Skeletal muscle tissue (tissue), 4 donors: Measurements from ENCODE around the gene ZBTB18. TPM values are rescaled to one million over a fixed set of nuclear protein-coding genes. Genes with fewer than 3 reads are reported as not detected.

Source experiments
- H3K27ac ChIP-seq: one replicate; pipeline ENCODE4 v1.7.0; 2013; ENCODE audit warnings: mild to moderate bottlenecking, low read depth, low read length, inconsistent platforms
- H3K27me3 ChIP-seq, 3 donors: one replicate each; pipeline ENCODE4 v1.7.0; 2013; ENCODE audit warnings: low read length in 3 of 3; ENCODE audit not compliant: control insufficient read depth in 3 of 3, insufficient read depth in 3 of 3
- H3K36me3 ChIP-seq, 3 donors: one replicate each; pipeline ENCODE4 v1.7.0; 2013; ENCODE audit warnings: low read length in 3 of 3; ENCODE audit not compliant: control insufficient read depth in 3 of 3, insufficient read depth in 3 of 3
- H3K4me1 ChIP-seq, 3 donors: one replicate each; pipeline ENCODE4 v1.7.0; 2013; ENCODE audit warnings: low read length in 3 of 3, mild to moderate bottlenecking in 3 of 3; ENCODE audit not compliant: control insufficient read depth in 3 of 3, insufficient read depth in 3 of 3
- H3K4me3 ChIP-seq, 3 donors: one replicate each; pipeline ENCODE4 v1.7.0; 2013; ENCODE audit warnings: low read length in 3 of 3
- H3K9ac ChIP-seq, 3 donors: one replicate each; pipeline ENCODE4 v1.7.0; 2013; ENCODE audit warnings: low read length in 3 of 3, mild to moderate bottlenecking in 3 of 3, moderate library complexity in 2 of 3, low read depth in 1 of 3
- H3K9me3 ChIP-seq, 3 donors: one replicate each; pipeline ENCODE4 v1.7.0; 2013; ENCODE audit warnings: low read length in 3 of 3; ENCODE audit not compliant: control insufficient read depth in 3 of 3
- total RNA-seq: library from RNA; depleted of rRNA; stranded (reverse); fragments of >200 nt; gene quantifications from one replicate; pipeline ENCODE4 v1.2.3, GENCODE V29; 2014
- donor health status: Osteomylitis.

Gene ZBTB18
- total RNA-seq, 1 donor from 2014 or later, result 58.5 TPM

DNA sequence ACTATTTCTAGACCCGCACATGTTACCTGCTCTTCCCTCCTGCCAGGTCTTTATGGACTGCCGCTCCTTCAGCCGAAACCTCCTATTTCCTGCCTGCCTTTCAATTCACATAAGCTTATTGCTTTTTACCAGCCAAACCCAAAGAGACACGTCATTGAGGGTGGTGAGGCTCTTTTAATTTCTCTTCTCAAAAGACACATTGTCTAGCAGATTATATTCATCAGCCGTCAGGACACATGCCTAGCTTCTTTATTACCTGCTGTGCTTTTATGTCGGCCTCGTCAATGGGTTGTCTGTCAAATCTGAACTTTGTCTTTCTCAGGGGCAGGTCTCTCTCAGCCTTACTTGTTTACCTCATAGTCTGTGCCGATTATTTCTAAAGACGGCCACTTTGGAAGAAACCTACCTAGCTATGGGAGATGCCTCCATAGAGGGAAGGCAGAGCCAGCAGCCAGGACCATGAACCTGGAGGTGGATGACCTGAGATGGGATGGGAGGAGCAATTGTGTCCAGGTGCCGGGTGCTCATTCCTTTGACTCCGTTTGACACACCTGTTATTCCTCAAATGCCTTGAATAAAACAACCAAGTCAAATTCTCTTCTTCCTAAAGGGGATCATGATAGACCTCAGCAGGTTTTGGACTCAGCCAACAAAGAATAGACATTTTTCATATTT is 42.0 kb downstream of the ZBTB18 start:
- Histone ChIP-seq H3K27ac (no peak overlapping the region), H3K9ac (no peak overlapping the region), H3K4me1 (no peaks in the 10 kb centered on the region), H3K4me3 (no peak overlapping the region), H3K36me3 (no peaks in the 10 kb centered on the region), H3K9me3 (no peaks in the 10 kb centered on the region), H3K27me3 (no peaks in the 10 kb centered on the region)

DNA sequence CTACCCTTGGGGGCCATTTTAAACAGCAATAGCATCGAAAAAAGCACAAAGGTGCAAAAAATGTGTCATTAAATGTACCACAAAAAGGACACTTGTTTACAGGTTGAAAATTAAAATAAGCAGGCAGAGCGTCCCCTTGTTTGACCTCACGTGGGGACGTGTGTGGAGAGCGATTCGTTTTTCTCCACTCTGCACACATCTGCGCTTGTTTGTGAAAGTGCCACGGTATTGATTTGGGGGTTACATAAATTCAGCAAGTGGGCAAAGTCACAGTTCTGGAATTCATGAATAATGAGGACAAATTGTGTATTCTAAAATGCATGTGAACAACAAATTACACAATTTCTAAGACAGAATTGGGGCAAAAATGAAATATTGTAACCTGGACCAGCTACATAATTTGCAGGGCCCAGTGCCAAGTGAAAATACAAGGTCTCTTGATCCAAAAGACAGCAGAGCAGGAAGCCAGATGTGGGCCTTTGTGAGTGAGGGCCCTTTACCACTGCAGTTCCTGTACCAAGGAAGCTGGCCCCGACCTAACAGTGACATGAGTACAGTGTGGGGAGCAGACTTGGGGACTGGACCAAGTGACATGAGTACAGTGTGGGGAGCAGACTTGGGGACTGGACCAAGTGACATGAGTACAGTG is 43.9 kb downstream of the ZBTB18 start:
- Histone ChIP-seq H3K4me1 (no peaks in the 10 kb centered on the region), H3K9me3 (no peaks in the 10 kb centered on the region), H3K27me3 (peaks cover 5 to 8% (median 6%) of the 10 kb centered on the region in 3 donors), H3K36me3 (no peaks in the 10 kb centered on the region), H3K27ac (no peak overlapping the region), H3K4me3 (no peak overlapping the region), H3K9ac (no peak overlapping the region)

DNA sequence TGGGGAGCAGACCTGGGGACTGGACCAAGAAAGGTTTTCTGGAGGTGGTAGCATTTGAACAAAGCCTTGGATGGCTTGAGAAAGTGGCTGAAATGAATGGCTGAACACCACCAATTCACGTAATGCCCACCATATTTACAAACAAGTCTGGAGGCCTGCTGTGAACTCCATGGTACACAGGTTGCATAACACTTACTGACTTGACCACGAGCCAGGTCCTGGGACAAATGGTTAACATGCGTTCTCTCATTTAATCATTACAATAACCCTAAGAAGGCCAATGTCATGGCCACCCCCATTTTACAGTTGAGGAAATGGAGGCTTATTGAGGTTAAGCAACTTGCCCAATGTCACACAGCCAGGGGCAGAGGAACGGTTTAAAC is 44.4 kb downstream of the ZBTB18 start:
- no peaks in the 10 kb centered on the region for H3K9me3 ChIP-seq
- H3K36me3 ChIP-seq, result no peaks in the 10 kb centered on the region
- no peak overlapping the region for H3K27ac ChIP-seq
- H3K27me3 ChIP-seq, result peaks cover 5 to 10% (median 9%) of the 10 kb centered on the region in 3 donors
- H3K4me3 ChIP-seq, result no peak overlapping the region
- no peak overlapping the region for H3K9ac ChIP-seq
- H3K4me1 ChIP-seq, result no peaks in the 10 kb centered on the region

DNA sequence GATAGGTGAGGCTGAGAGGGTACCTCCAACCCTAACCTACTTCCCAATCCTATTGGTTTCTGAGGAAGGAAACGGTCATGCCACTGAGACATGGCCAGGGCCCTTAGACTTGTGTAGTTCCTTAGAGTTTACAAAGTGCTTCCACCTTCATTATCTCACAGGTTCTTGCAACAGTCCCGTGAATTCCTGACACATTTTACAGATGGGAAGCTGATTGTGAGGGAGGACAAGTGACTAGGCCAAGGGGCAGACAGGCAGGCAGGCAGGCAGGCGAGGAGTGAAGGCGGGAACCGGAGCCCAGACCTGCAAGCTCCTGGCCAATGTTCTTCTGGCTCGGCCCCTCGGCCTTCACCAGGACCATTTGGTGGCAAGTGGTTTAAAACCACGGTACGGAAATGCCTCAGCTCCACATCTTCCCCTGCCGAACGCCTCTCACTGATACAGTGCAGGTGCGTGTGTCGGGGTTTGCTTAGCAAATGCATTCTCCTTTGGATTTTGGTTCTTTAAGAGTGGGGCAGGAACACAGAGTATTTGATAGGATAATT is 45.1 kb downstream of the ZBTB18 start:
- Histone ChIP-seq H3K27me3 (peaks cover 9 to 16% (median 15%) of the 10 kb centered on the region in 3 donors), H3K9me3 (no peaks in the 10 kb centered on the region), H3K4me3 (no peak overlapping the region), H3K9ac (no peak overlapping the region), H3K36me3 (no peaks in the 10 kb centered on the region), H3K4me1 (no peaks in the 10 kb centered on the region), H3K27ac (no peak overlapping the region)

DNA sequence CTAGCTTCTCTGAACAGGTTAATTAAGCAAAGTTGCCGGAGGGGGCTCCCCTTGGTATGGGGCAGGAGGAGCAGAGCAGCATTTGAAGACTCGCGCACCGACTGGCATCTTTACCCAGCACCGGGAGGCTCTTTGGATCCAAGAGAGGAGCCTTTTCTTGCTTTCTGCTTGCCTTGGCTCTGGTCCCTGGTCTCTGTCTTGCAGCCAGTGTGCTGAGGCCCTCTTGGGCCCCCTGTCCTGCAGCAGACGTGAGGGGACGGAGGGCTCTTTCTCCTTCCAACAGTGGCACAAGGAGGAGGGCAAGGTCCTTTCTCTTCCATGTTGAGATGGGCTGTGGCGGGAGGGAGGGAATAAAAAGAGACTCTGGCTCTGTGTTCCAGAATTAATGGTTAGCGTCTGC is 45.6 kb downstream of the ZBTB18 start:
- H3K9me3 ChIP-seq, result no peaks in the 10 kb centered on the region
- H3K36me3 ChIP-seq, result no peaks in the 10 kb centered on the region
- no peak overlapping the region for H3K27ac ChIP-seq
- H3K27me3 ChIP-seq, result peaks cover 9 to 19% (median 16%) of the 10 kb centered on the region in 3 donors
- H3K4me3 ChIP-seq, result no peak overlapping the region
- H3K4me1 ChIP-seq, result no peaks in the 10 kb centered on the region
- H3K9ac ChIP-seq, result no peak overlapping the region

DNA sequence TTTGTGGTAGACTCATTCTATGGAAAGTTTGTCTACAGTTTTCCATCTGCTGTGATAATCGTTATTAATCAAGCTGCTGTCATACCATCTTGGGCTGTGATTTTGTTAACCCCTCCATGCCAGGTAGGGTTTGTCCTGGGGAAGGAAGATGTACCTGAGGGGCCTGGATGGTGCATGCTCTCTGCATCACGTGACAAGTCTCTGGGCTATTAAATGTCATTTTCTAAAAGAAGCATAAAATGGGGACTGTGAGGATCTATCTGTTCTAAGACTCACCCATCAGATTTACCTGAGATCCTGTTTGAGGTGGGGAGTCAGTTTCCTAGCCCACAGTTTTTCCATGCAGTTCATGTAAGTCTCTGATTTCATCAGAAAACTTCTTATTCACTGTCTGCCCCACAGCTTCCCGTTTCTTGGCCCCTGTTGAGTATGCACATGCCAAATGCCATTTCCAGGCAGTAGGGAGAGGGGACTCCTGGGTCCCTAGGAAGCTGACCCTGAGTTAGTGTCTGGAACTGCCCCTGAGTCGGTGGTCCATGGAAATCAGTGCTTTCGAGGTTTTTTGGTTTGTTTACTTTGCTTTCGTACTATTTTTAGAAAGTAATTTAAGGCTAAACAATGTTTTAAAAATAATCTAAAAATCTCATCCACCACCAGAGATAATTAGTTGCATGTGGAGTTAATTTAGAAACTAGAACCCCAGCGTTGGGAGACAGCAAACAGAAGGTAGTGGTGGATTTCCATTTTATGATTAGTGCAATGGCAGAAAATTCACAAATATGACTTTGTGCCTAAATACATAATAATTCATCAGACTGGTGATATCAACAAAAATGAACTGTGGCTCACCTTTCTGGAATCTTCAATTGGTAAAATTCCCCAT is 46.7 kb downstream of the ZBTB18 start:
- H3K4me3 ChIP-seq, result no peak overlapping the region
- peaks cover 12 to 25% (median 20%) of the 10 kb centered on the region in 3 donors for H3K27me3 ChIP-seq
- no peak overlapping the region for H3K9ac ChIP-seq
- no peaks in the 10 kb centered on the region for H3K4me1 ChIP-seq
- no peak overlapping the region for H3K27ac ChIP-seq
- H3K36me3 ChIP-seq, result no peaks in the 10 kb centered on the region
- H3K9me3 ChIP-seq, result no peaks in the 10 kb centered on the region

DNA sequence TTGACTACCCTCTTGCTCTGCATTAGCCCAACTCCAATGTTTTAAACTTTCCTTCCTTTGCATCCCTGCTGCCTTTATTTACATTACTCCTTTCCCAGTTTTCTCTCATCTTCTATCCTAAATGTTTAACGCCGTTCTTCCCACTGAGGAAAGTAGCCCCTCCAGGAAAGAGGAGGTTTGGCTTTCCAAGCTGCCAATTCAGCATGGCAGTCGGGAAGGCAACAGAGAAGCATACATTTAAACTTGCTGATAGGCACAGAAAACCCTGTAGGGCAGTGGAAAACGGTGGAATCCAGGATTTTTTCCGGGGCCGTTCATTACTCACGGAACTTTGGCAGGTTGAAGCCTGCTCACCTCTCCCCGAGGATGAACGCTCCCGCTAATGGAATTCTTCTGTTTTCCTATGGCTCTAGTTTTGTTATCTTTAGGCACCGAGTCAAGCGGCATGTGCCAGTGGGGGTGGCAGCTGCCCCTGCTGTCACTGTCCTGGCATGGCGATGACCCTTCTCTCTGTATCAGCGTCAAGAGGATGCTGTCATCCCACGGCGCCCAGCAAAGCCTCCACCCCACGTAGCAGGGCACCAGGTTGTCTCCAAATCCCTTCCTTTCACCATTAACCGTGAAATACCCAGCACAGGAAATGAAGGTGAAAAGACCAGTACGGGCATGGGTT is 48.3 kb downstream of the ZBTB18 start:
- Histone ChIP-seq H3K36me3 (no peaks in the 10 kb centered on the region), H3K27ac (no peak overlapping the region), H3K9me3 (no peaks in the 10 kb centered on the region), H3K4me3 (no peak overlapping the region), H3K4me1 (no peaks in the 10 kb centered on the region), H3K9ac (no peak overlapping the region), H3K27me3 (peaks cover 12 to 26% (median 21%) of the 10 kb centered on the region in 3 donors)

DNA sequence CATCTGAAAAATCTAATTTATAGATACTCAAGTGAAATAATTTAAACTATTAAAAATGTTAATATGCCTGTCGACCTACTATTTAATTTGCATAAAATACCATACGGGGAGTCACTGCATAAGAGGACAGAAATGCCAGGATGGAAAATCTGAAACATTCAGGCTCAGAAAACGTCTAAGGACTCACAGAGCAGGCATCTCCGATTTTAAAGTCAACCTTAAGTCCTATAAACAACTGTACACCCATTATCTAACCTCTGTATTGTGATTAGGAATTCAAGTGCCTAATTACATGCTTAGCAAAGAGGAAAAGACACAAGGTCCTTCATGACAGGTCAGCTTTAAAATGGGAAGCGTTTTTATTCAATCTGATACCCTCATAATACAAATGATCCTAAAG is 49.2 kb downstream of the ZBTB18 start:
- no peak overlapping the region for H3K27ac ChIP-seq
- no peaks in the 10 kb centered on the region for H3K9me3 ChIP-seq
- no peak overlapping the region for H3K4me3 ChIP-seq
- H3K27me3 ChIP-seq, result peaks cover 12 to 26% (median 21%) of the 10 kb centered on the region in 3 donors
- H3K36me3 ChIP-seq, result no peaks in the 10 kb centered on the region
- no peak overlapping the region for H3K9ac ChIP-seq
- no peaks in the 10 kb centered on the region for H3K4me1 ChIP-seq

DNA sequence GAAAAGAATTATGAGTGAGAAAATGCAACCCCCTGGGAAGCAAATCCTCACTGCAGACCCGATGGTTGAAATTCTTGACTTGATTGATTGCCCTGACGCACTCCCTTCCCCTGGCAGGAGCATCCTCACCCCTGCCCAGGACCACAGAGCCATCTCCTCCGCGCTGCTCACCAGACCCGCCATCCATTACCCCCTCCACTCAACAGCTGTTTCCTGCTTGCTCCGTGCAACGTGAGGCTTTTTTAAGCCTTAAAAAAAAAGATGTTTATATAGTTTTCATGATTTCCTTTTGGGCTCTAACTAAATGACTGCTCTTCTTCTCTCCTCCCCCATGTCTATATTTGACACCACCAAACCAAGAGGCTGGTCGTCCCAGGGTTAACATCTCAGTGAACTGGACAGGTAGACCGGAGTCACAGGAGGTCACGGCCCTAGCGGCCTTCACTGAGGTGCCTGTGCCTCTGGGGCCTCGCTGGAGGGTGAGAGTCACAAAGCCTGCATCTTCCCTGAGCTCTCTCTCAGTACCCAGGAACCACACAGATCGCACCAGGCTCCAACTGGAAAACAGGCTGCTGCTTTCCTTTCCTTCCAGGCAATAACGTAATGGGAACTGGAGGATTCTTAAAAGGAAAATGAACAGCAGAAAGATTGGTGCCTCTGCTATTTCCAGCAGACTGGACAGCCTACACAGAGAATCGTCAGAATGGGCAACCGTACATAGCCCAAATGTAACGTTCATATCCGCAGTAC is 49.8 kb downstream of the ZBTB18 start:
- H3K9me3 ChIP-seq, result no peaks in the 10 kb centered on the region
- H3K27ac ChIP-seq, result no peak overlapping the region
- peaks cover 12 to 26% (median 21%) of the 10 kb centered on the region in 3 donors for H3K27me3 ChIP-seq
- H3K36me3 ChIP-seq, result no peaks in the 10 kb centered on the region
- no peaks in the 10 kb centered on the region for H3K4me1 ChIP-seq
- no peak overlapping the region for H3K4me3 ChIP-seq
- H3K9ac ChIP-seq, result no peak overlapping the region
